Activated effector memory CD4-positive, alpha-beta T cell treated with anti-CD3 and anti-CD28 coated beads, Interleukin-2, amount 50 U/mL, for 16 hours (primary cell): Measurements from ENCODE around the gene ASF1A.
"Not testable (repeated sequence)": the region's sequence is repeated elsewhere in the genome, so short reads cannot be mapped to it uniquely, and the experiment has no call there.

Experiments used
- DNase-seq: peaks from one replicate; pipeline ENCODE4 v3.0.0-alpha.2; 2020

Gene ASF1A

DNA sequence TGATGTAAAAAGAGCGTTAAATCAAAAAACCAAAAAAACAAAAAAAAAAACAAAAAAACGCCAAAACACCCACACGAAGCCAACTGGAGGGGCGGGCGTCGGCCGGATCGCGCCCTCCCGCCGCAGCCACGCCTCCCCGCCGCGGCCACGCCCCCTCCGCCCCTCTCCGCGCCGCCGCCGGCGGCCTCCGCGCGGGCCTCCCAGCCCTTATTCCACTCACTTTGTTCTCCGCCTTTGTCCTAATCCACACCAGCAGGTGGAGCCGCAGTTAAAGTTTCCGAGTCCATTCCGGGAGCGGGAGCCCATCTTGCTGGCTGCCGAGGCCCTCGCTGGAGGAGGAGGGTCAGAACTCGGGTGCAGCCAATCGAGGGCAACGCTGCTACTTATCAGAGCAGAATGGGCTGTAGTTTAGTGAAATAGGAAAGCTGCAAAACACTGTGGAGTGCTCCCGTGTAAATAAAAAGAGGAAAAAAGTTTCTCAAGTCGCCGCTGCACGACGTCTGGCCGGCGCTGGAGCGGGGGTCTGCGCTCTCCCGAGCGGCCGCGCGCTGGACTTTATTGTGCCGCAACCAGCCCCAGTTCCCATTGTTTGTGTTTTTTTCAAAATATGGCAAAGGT lies at the start of gene ASF1A:
TSS of gene ASF1A (plus strand) at position 346 of the 618 bp plus-strand sequence. CDS start at position 608, 262 bp downstream.
- peak; percentile 98 for DNase-seq

DNA sequence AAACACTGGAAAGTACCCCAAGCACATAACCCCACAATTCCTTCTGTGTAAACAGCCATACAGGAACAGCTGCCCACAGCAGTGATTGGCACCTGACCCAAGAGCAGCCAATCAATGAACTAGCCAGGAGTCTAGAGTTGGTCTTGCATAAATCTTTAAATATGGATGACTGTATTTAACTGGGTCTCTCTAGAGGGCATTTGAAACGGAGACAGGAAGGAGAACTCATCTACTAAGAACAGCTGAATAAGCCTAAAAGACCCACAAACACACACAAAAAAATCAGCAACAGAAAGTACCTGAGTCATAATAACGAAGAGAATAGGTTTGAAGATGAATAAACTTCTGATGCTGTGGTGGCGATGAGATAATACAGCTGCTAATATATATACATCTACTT lies 49.0 kb upstream of the ASF1A start:
- DNase-seq = no peak

DNA sequence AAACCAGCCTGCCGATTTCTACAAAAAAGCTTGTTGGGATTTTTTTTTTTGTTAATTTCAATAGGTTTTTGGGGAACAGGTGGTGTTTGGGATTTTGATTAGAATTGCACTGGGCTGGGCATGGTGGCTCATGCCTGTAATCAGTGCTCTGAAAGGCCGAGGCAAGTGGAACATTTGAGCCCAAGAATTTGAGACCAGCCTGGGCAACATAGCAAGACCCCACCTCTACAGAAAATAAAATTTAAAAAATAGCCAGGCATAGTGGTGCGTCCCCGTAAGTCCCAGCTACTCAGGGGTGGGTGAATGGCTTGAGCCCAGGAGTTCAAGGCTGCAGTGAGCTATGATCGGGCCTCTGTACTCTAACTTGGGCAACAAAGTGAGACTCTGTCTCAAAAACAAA lies 40.5 kb upstream of the ASF1A start:
- DNase-seq = no peak

DNA sequence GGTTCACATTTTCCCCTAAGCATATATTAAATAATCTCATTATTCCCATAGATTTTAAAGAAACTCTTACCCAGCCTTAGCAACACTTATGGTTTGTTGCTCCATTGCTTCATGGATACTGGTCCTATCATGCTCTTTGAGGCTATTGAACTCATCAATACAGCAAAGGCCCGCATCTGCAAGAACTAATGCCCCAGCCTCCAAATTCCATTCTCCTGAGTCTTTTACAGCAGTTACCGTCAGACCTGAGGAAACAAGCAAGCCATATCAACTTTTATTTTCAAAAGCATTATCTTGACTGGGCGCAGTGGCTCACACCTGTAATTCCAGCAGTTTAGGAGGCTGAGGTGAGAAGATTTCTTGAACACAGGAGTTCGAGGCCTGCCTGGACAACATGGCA lies 37.7 kb upstream of the ASF1A start:
- no peak for DNase-seq

DNA sequence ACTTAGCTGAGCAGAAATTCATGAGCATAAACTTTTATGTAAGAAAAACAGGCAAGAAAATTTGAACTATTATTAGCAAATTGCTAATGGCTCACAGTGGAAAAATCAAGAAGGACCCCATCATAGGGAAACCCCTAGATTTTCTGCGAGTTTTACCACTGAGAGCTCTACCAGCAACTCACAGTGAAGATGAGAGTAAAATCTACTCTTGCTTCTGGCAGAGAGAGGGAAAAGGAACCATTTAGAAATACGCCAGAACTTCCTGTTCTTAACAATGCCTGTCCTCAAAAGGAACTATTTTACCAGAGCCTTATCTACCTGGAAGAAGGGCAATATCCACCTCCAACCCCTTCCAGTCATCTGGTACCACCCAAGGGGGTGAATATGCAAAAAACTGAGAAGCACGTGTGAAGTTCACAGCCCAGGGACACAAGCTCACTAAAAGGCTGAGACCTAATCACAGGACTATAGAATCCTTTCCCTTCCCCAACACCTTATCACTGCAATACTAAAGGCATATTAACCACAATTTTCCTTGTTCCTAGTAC lies 34.4 kb upstream of the ASF1A start:
- DNase-seq = no peak

DNA sequence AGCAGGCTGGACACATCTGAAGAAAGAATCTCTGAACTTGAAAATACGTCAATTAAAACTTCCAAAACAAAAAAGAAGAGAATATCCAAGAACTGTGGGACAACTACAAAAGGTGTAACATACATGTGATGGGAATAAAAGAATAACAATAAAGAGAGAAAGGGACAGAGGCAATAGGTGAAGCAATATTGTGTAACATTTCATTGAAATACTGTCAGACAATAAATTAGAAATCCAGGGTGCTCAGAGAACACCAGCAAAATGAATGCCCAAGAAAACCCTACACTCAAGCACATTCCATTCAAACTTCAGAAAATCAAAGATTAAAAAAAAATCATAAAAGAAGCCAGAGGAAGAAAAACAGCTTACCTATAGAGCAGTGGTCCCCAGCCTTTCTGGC lies 33.6 kb upstream of the ASF1A start:
- DNase-seq = no peak

GRCh38 chr6:118860880-118861279 lies 33.1 kb upstream of the ASF1A start:
- no peak for DNase-seq

- DNase-seq = no peak
Observed at GRCh38 chr6:118862443-118862842, 31.5 kb upstream of the ASF1A start.

- DNase-seq = no peak
Observed at GRCh38 chr6:118864341-118865099, 29.4 kb upstream of the ASF1A start.

DNA sequence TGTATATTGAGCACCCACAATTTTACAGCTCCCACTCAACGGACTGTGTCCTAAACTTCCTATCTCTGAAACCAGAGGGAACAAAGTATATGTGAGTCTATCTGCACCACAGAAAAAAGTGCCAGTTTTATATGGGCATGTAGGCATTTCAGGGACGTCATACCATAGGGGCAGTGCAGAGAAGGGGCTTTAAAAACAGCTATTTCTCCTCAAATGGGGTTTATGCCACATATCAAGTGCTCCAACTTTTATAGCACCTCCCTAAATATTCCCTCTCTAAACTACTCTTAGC lies 28.9 kb upstream of the ASF1A start:
- DNase-seq = no peak

DNA sequence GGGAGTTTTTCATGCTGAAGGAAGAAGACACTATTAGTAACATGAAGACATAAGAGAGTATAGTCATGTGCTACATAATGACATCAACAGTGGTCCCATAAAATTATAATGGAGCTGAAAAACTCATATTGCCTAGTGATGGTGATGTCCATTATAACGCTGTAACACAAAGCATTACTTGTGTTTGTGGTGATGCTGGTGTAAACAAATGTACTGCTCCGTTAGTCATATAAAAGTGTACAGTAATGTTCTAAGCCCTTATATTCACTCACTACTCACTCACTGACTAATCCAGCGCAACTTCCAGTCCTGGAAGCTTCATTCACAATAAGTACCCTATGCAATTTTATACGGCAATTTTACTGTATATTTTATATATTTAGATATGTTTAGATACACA lies 26.8 kb upstream of the ASF1A start:
- no peak for DNase-seq

- not testable (repeated sequence) for DNase-seq
Observed at GRCh38 chr6:118868901-118869300, 25.1 kb upstream of the ASF1A start.

DNA sequence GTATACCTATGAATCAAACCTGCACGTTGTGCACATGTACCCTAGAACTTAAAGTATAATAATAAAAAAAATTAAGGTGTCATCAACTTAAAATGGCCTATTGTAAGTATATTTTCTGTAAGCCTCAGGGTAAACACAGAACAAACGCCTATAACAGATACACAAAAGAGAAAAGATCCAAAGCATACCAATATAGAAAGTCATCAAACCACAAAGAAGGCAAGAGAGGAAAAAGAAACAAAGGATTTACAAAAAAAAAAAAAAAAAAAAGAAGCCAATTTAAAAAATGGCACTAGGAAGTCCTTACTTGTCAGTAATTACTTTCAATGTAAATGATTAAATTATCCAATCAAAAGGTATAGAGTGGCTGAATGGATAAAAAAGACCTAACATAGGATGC lies 24.6 kb upstream of the ASF1A start:
- no peak for DNase-seq

GRCh38 chr6:118869894-118870589 lies 23.9 kb upstream of the ASF1A start:
- no peak for DNase-seq

DNA sequence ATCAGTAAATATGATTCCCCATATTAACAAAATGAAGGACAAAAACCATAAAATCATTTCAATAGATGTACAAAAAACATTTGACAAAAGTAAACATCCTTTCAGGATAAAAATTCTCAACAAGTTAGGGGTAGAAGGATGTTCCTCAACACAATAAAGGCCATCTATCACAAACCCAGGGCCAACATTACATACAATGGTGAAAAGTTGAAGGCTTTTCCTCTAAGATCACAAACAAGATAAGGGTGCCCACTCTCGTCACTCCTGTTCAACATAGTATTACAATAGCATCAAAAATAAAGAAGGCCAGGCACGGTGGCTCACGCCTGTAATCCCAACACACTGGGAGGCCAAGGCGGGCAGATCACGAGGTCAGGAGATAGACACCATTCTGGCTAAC lies 22.6 kb upstream of the ASF1A start:
- no peak for DNase-seq

DNA sequence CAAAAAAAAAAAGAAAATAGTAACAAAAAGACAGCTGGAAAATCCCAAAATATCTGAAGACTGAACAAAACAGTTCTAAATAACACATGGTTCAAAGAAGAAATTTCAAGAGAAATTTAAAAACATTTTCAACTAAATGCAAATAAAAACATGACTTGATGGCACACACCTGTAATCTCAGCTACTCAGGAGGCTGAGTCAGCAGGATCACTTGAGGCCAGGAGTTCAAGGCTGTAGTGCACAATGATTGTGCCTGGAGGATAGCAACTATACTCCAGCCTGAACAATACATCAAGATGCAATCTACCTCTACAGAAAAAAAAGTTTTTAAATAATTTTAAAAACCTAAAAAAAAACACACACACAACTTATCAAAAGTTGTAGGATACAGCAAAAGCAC lies 21.6 kb upstream of the ASF1A start:
- DNase-seq = no peak

- no peak for DNase-seq
Observed at GRCh38 chr6:118872726-118873125, 21.2 kb upstream of the ASF1A start.

- DNase-seq = no peak
Observed at GRCh38 chr6:118873239-118873638, 20.7 kb upstream of the ASF1A start.

- no peak for DNase-seq
Observed at GRCh38 chr6:118875672-118876071, 18.3 kb upstream of the ASF1A start.

DNA sequence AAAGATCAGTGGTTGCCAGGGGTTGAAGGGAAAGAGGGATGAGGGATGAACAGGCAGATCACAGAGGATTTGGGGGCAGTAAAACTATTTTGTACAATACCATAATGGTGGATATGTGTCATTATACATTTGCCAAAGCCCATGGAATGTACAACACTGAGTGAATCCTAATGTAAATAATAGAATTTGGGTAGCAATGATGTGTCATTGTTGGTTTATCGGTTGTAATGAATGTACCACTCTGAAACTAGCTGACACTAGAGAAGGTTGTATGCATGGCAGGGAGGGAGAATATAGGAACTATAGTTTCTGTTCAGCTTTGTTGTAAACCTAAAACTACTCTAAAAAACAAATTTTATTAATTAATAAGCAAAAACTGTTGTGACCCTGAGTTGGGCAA lies 17.8 kb upstream of the ASF1A start:
- no peak for DNase-seq

GRCh38 chr6:118876814-118877213 lies 17.1 kb upstream of the ASF1A start:
- no peak for DNase-seq

DNA sequence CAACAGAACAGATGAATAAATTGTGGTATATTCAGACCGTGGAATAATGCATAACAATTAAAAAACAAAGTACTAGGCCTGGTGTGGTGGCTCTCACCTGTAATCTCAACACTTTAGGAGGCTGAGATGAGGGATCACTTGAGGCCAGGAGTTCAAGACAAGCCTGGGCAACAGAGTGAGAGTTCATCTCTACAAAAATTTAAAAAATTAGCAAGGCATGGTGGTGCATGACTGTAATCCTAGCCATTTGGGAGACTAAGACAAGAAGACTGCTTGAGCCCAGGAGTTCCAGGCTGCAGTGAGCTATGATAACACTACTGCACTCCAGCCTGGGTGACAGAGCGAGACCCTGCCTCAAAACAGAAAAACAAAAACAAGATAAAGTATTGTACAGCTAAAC lies 16.1 kb upstream of the ASF1A start:
- DNase-seq = no peak

DNA sequence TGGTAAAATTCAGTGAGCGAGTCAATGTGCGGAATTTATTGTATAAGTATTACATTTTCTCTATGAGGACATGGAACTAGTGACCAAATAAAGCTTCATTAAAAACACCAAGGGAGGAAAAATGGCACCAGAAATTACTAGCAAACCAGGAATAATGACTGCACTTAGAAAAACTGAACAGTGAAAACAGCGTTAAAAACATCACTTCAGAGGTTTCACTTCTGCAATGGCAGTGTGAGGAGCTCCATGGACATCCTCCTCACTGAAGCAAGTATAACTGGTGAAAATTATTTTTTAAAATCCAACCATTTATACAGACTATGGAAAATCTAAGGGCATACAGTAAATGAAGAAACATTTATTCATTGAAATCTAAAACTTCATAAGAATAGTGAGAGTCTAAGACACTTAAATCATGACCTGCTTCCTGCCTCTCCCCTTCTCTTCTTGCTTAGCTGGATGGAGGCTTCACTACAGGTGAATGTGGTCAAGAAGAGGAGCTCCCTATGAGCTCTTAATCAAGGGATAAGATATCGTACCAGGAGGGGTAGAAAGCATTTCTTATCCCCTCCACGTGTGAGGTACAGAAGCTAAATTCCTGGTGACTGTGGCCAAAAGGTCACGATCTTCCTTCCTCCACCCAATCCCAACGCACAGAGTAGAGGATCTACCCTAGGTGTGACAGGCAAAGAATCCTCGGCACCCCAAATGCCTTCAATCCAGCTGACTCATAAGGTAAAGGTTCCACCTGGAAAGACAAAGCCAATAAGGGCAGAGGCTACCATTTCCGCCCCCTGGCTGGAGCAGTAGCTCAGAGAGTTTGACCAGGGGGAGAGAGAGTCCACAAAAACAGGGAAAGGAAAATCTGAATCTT lies 12.3 kb upstream of the ASF1A start:
- DNase-seq = no peak
